Type B pancreatic cell (in vitro differentiated cells): ENCODE measurements around the gene CIB2. TPM values are rescaled to one million over a fixed set of nuclear protein-coding genes. Genes with fewer than 3 reads are reported as not detected.
A peak's percentile ranks its signal among the peaks of the same experiment; 100 is the strongest.

Experiments
- DNase-seq: peaks from one replicate; pipeline ENCODE4 v3.0.0; 2021; ENCODE audit warnings: mixed read lengths; ENCODE audit not compliant: unreplicated experiment; ENCODE audit errors: extremely low spot score
- H3K27ac Mint-ChIP-seq: 2 replicates; pipeline ENCODE4 v1.8.0; 2021; ENCODE audit warnings: mild to moderate bottlenecking, mixed read lengths
- H3K27me3 Mint-ChIP-seq: 2 replicates; pipeline ENCODE4 v1.8.0; 2021; ENCODE audit warnings: mixed read lengths
- H3K36me3 Mint-ChIP-seq: 2 replicates; pipeline ENCODE4 v1.8.0; 2021; ENCODE audit warnings: mixed read lengths
- H3K4me1 Mint-ChIP-seq: one replicate; pipeline ENCODE4 v1.8.0; 2021; ENCODE audit warnings: mixed read lengths; ENCODE audit not compliant: unreplicated experiment
- H3K4me3 Mint-ChIP-seq: 2 replicates; pipeline ENCODE4 v1.8.0; 2021; ENCODE audit warnings: mild to moderate bottlenecking, mixed read lengths
- H3K9me3 Mint-ChIP-seq: 2 replicates; pipeline ENCODE4 v1.8.0; 2021; ENCODE audit warnings: mixed read lengths
- CTCF ChIP-seq: fragments of 200-600 bp; sonication (generic); conservative IDR thresholded peaks from 2 replicates; pipeline ENCODE4 v1.5.0; 2021; ENCODE audit warnings: antibody characterized with exemption, mild to moderate bottlenecking
- total RNA-seq: library from RNA; stranded (reverse); gene quantifications from 2 replicates; pipeline ENCODE4 v1.2.1, GENCODE V29; 2021; ENCODE audit warnings: low replicate concordance

The CIB2 gene
- total RNA-seq, 1 donor from 2014 or later = 20.1 TPM

- DNase-seq = no peak
- no peaks in the 10 kb centered on the region for H3K27me3 Mint-ChIP-seq
- TF ChIP-seq CTCF = no peak
- peak overlapping the region; percentile 3 for H3K27ac Mint-ChIP-seq
- no peaks in the 10 kb centered on the region for H3K9me3 Mint-ChIP-seq
- H3K4me1 Mint-ChIP-seq = peaks cover 9% of the 10 kb centered on the region
- H3K36me3 Mint-ChIP-seq = no peaks in the 10 kb centered on the region
- no peak overlapping the region for H3K4me3 Mint-ChIP-seq
Measured at GRCh38 chr15:78104566-78105475, 26.4 kb downstream of the CIB2 start.

- H3K27me3 Mint-ChIP-seq = no peaks in the 10 kb centered on the region
- H3K4me3 Mint-ChIP-seq = no peak overlapping the region
- H3K9me3 Mint-ChIP-seq = no peaks in the 10 kb centered on the region
- H3K4me1 Mint-ChIP-seq = peaks cover 9% of the 10 kb centered on the region
- TF ChIP-seq CTCF = no peak
- H3K27ac Mint-ChIP-seq = peak overlapping the region; percentile 3
- H3K36me3 Mint-ChIP-seq = no peaks in the 10 kb centered on the region
- DNase-seq = no peak
Measured at GRCh38 chr15:78104119-78104479, 27.1 kb downstream of the CIB2 start.

- no peak for TF ChIP-seq CTCF
- Mint-ChIP-seq H3K4me1 (peaks cover 9% of the 10 kb centered on the region), H3K4me3 (no peak overlapping the region), H3K9me3 (no peaks in the 10 kb centered on the region), H3K27me3 (no peaks in the 10 kb centered on the region), H3K27ac (peak overlapping the region; percentile 3), H3K36me3 (no peaks in the 10 kb centered on the region)
- DNase-seq = no peak
Measured at GRCh38 chr15:78103406-78104118, 27.7 kb downstream of the CIB2 start.

- no peaks in the 10 kb centered on the region for H3K36me3 Mint-ChIP-seq
- H3K4me1 Mint-ChIP-seq = peaks cover 9% of the 10 kb centered on the region
- no peak for TF ChIP-seq CTCF
- no peaks in the 10 kb centered on the region for H3K27me3 Mint-ChIP-seq
- H3K4me3 Mint-ChIP-seq = no peak overlapping the region
- DNase-seq = no peak
- no peak overlapping the region for H3K27ac Mint-ChIP-seq
- H3K9me3 Mint-ChIP-seq = no peaks in the 10 kb centered on the region
Measured at GRCh38 chr15:78102741-78103140, 28.5 kb downstream of the CIB2 start.

- no peak for TF ChIP-seq CTCF
- Mint-ChIP-seq H3K27me3 (no peaks in the 10 kb centered on the region), H3K9me3 (no peaks in the 10 kb centered on the region), H3K27ac (peak overlapping the region; percentile 80), H3K4me3 (no peak overlapping the region), H3K4me1 (peaks cover 9% of the 10 kb centered on the region), H3K36me3 (no peaks in the 10 kb centered on the region)
- DNase-seq = no peak
Measured at GRCh38 chr15:78102211-78102610, 29.0 kb downstream of the CIB2 start.
